PFSK-1 (cell line): ENCODE measurements around the gene WDFY2.

ENCODE experiments used
- FOXP2 ChIP-seq: optimal IDR thresholded peaks from 2 replicates; pipeline ENCODE3; 2011; ENCODE audit warnings: borderline replicate concordance, control low read depth, inconsistent platforms; ENCODE audit not compliant: insufficient read depth; ENCODE audit errors: extremely low read length, extremely low read depth
- POLR2AphosphoS5 ChIP-seq: IDR thresholded peaks from 2 replicates; pipeline ENCODE4 v1.6.1; 2012; ENCODE audit warnings: low read depth, mild to moderate bottlenecking, control low read depth, low read length, moderate library complexity
- SIN3A ChIP-seq: IDR thresholded peaks from 2 replicates; pipeline ENCODE4 v1.6.1; 2012; ENCODE audit warnings: mild to moderate bottlenecking, low read length, moderate library complexity, borderline replicate concordance; ENCODE audit not compliant: insufficient read depth
- TAF1 ChIP-seq: IDR thresholded peaks from 2 replicates; pipeline ENCODE4 v1.6.1; 2012; ENCODE audit warnings: low read length, control low read depth, borderline replicate concordance; ENCODE audit not compliant: insufficient read depth
- TF ChIP-seq, protein P1 (sequence below), 2 experiments: IDR thresholded peaks; 2 replicates each; pipeline versions ENCODE4 v1.6.1 to v1.8.0; 2011 to 2012; ENCODE audit warnings: low read depth in 2 of 2, low read length in 2 of 2, control low read depth in 1 of 2, inconsistent platforms in 1 of 2, mild to moderate bottlenecking in 1 of 2, moderate library complexity in 1 of 2; ENCODE audit not compliant: insufficient read depth in 1 of 2

Gene WDFY2

DNA sequence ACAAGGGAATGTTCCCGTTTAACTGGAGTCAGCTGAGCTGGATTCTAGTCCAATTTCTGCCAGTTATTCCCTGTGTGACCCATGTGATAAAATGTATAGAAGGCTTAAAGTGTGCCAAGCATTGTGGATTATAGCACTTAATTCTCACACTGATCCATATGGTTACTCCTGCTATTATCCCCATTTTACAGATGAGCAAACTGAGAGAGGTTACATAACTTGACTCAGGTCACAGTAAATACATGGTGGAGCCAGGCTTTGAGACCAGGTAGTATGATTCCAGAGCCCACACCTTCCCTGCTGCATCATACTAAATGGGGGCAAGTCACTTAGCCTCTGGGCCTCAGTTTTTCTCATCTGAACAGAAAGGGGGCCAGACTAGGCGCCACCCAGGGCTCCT is 221.7 kb downstream of the WDFY2 start:
- TF ChIP-seq POLR2AphosphoS5, result no peak
- TF ChIP-seq FOXP2, result no peak
- no peak for TF ChIP-seq SIN3A
- no peak for TF ChIP-seq TAF1
- TF ChIP-seq, protein P1, sequence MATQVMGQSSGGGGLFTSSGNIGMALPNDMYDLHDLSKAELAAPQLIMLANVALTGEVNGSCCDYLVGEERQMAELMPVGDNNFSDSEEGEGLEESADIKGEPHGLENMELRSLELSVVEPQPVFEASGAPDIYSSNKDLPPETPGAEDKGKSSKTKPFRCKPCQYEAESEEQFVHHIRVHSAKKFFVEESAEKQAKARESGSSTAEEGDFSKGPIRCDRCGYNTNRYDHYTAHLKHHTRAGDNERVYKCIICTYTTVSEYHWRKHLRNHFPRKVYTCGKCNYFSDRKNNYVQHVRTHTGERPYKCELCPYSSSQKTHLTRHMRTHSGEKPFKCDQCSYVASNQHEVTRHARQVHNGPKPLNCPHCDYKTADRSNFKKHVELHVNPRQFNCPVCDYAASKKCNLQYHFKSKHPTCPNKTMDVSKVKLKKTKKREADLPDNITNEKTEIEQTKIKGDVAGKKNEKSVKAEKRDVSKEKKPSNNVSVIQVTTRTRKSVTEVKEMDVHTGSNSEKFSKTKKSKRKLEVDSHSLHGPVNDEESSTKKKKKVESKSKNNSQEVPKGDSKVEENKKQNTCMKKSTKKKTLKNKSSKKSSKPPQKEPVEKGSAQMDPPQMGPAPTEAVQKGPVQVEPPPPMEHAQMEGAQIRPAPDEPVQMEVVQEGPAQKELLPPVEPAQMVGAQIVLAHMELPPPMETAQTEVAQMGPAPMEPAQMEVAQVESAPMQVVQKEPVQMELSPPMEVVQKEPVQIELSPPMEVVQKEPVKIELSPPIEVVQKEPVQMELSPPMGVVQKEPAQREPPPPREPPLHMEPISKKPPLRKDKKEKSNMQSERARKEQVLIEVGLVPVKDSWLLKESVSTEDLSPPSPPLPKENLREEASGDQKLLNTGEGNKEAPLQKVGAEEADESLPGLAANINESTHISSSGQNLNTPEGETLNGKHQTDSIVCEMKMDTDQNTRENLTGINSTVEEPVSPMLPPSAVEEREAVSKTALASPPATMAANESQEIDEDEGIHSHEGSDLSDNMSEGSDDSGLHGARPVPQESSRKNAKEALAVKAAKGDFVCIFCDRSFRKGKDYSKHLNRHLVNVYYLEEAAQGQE (IDR thresholded peaks at IDR 0.05; ENCODE audit: insufficient read depth in 1 of 2, low read depth in 2 of 2, low read length in 2 of 2), result no peak

DNA sequence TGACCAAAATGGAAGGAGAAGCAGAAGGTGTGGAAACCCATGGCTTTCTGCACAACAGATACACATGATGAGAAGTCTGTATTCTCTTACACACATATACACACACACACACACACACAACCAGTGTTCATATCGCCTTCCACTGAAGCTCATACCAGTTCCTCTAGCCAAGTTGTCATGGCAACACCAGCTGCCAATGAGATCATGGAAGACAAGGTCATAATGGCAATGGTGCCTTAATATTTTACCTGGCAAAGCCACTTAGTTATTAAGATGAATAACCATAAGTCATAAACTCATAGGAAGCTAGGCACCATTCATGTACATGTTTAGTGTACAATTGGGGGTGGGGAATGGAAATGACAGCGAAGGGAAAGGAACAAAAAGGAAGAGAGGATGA is 222.3 kb downstream of the WDFY2 start:
- TF ChIP-seq, protein P1 (IDR thresholded peaks at IDR 0.05; ENCODE audit: insufficient read depth in 1 of 2, low read depth in 2 of 2, low read length in 2 of 2), result no peak
- no peak for TF ChIP-seq SIN3A
- no peak for TF ChIP-seq FOXP2
- TF ChIP-seq TAF1, result no peak
- no peak for TF ChIP-seq POLR2AphosphoS5

DNA sequence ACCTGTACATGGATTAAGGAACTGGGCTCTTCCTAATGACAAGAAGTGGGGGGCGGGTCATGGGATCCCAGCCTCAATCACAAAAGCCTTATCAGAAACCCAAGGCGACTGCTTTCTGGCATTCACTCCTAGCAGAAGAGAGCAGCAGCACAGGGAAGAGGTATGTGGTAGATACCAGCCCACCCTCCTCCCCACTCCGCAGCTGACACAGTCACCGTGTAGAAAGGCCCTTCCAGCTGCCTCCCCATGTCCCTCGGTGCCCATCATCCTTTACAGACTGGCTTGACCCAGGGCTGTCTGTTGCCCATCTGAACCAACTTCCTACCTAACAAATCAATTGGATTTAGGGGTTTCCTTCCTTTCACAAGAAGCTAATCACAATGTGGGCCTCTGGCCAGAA is 222.8 kb downstream of the WDFY2 start:
- no peak for TF ChIP-seq SIN3A
- TF ChIP-seq TAF1, result no peak
- TF ChIP-seq POLR2AphosphoS5, result no peak
- TF ChIP-seq, protein P1 (IDR thresholded peaks at IDR 0.05; ENCODE audit: insufficient read depth in 1 of 2, low read depth in 2 of 2, low read length in 2 of 2), result no peak
- TF ChIP-seq FOXP2, result no peak

DNA sequence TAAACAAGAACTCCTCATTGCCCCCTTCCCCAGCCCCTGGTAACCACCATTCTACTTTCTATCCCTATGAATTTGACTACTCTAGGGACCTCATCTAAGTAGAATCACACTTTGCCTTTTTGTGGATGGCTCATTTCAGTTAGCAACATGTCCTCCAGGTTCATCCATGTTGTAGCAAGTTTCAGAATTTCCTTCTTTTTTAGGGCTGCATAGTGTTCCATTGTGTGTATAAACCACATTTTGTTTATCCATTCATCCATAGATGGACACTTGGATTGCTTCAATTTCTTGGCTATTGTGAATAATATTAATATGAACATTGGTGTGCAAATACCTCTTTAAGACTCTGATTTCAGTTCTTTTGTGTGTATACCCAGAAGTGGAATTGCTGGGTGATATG is 224.5 kb downstream of the WDFY2 start:
- no peak for TF ChIP-seq TAF1
- no peak for TF ChIP-seq SIN3A
- TF ChIP-seq, protein P1 (IDR thresholded peaks at IDR 0.05; ENCODE audit: insufficient read depth in 1 of 2, low read depth in 2 of 2, low read length in 2 of 2), result no peak

DNA sequence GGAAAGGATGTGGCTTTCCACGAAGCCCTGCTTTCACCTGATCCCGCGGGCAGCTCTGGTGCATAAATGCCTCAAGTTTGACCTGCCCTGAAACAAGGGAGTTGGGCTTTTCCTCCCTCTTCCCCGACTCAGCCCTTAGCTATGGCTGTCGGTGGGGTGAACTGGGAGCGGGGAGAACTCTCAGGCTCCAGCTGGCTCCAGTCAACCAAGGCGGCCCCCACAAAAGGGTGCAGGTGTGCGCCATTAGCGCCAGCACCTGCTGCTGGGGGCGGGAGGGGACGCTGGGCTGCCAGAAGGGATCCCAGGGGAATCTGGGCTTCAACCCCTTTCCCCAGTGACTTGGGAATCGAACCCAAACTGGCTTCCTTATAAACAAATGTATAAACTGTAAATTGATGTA is 226.8 kb downstream of the WDFY2 start:
- no peak for TF ChIP-seq POLR2AphosphoS5
- no peak for TF ChIP-seq FOXP2
- TF ChIP-seq SIN3A, result no peak
- TF ChIP-seq, protein P1 (IDR thresholded peaks at IDR 0.05; ENCODE audit: insufficient read depth in 1 of 2, low read depth in 2 of 2, low read length in 2 of 2), result no peak
- no peak for TF ChIP-seq TAF1
